ENCODE data around the gene TCEAL7. TPM values are rescaled to one million over a fixed set of nuclear protein-coding genes. Genes with fewer than 3 reads are reported as not detected.

TCEAL7 gene
- polyA plus RNA-seq, 1 donor (not counting 4 experiments of a cell fraction or from before 2014, with no cell fraction given), result 0.25 TPM

GRCh38 chrX:103360092-103360491 lies 30.1 kb downstream of the TCEAL7 start:
- H3K36me3 ChIP-seq (ENCODE audit: control insufficient read depth in 2 of 2, extremely low read depth in 1 of 2, insufficient read depth in 2 of 2, low read length in 2 of 2), result no peaks in the 10 kb centered on the region
- FAIRE-seq (no peak), DNase-seq (ENCODE audit: low read depth, low spot score) (no peak)
- H4K20me1 ChIP-seq (ENCODE audit: control insufficient read depth, extremely low read depth, insufficient read depth, low read length), result no peaks in the 10 kb centered on the region
- dilution Hi-C loops (cut with MboI; ENCODE audit: extremely low pct_ligation_motif_present, low sequenced_read_pairs), result no loop called here
- H3K4me2 ChIP-seq (ENCODE audit: control insufficient read depth, extremely low read depth, insufficient read depth, low read depth, low read length), result no peak overlapping the region
- H3K9me3 ChIP-seq (ENCODE audit: control insufficient read depth, low read depth, low read length), result no peaks in the 10 kb centered on the region
- no peak overlapping the region for H3K4me3 ChIP-seq (ENCODE audit: control insufficient read depth in 2 of 3, extremely low read depth in 1 of 3, insufficient read depth in 2 of 3, low read depth in 1 of 3, low read length in 3 of 3)
- peaks cover 5% of the 10 kb centered on the region for H3K27me3 ChIP-seq (ENCODE audit: control insufficient read depth, extremely low read depth, insufficient read depth, low read length)
- H3K27ac ChIP-seq (ENCODE audit: control insufficient read depth, insufficient read depth, low read length), result no peak overlapping the region
- H3K4me1 ChIP-seq (ENCODE audit: control insufficient read depth, extremely low read depth, insufficient read depth, low read length), result no peaks in the 10 kb centered on the region
- no peak overlapping the region for H2AFZ ChIP-seq (ENCODE audit: control insufficient read depth, low read length)
- peaks cover 12% of the 10 kb centered on the region for H3K79me2 ChIP-seq (ENCODE audit: control insufficient read depth, insufficient read depth, low read length)
- TF ChIP-seq EZH2 (IDR thresholded peaks at IDR 0.05; ENCODE audit: low read length) (no peak), CTCF (optimal IDR thresholded peaks at IDR 0.05 in 1 of 3, IDR thresholded peaks at IDR 0.05 in 1 of 3, conservative IDR thresholded peaks at IDR 0.05 in 1 of 3; ENCODE audit: extremely low read depth in 1 of 3, insufficient read depth in 2 of 3, low read length in 3 of 3) (no peak)
- no peak overlapping the region for H3K9ac ChIP-seq (ENCODE audit: control insufficient read depth, extremely low read depth, insufficient read depth, low read length)
- H3K9me1 ChIP-seq (ENCODE audit: control insufficient read depth, extremely low read depth, insufficient read depth, low read length), result no peaks in the 10 kb centered on the region

GRCh38 chrX:103360916-103361315 lies 30.9 kb downstream of the TCEAL7 start:
- Histone ChIP-seq H3K27me3 (ENCODE audit: control insufficient read depth, extremely low read depth, insufficient read depth, low read length) (peaks cover 5% of the 10 kb centered on the region), H3K9me1 (ENCODE audit: control insufficient read depth, extremely low read depth, insufficient read depth, low read length) (no peaks in the 10 kb centered on the region), H3K4me1 (ENCODE audit: control insufficient read depth, extremely low read depth, insufficient read depth, low read length) (no peaks in the 10 kb centered on the region), H3K79me2 (ENCODE audit: control insufficient read depth, insufficient read depth, low read length) (peaks cover 12% of the 10 kb centered on the region), H3K9me3 (ENCODE audit: control insufficient read depth, low read depth, low read length) (no peaks in the 10 kb centered on the region), H3K9ac (ENCODE audit: control insufficient read depth, extremely low read depth, insufficient read depth, low read length) (no peak overlapping the region), H3K36me3 (ENCODE audit: control insufficient read depth in 2 of 2, extremely low read depth in 1 of 2, insufficient read depth in 2 of 2, low read length in 2 of 2) (no peaks in the 10 kb centered on the region), H3K27ac (ENCODE audit: control insufficient read depth, insufficient read depth, low read length) (no peak overlapping the region), H2AFZ (ENCODE audit: control insufficient read depth, low read length) (no peak overlapping the region), H3K4me3 (ENCODE audit: control insufficient read depth in 2 of 3, extremely low read depth in 1 of 3, insufficient read depth in 2 of 3, low read depth in 1 of 3, low read length in 3 of 3) (no peak overlapping the region), H4K20me1 (ENCODE audit: control insufficient read depth, extremely low read depth, insufficient read depth, low read length) (no peaks in the 10 kb centered on the region), H3K4me2 (ENCODE audit: control insufficient read depth, extremely low read depth, insufficient read depth, low read depth, low read length) (no peak overlapping the region)
- DNase-seq (ENCODE audit: low read depth, low spot score) (no peak), FAIRE-seq (no peak)
- dilution Hi-C loops (cut with MboI; ENCODE audit: extremely low pct_ligation_motif_present, low sequenced_read_pairs), result no loop called here
- TF ChIP-seq EZH2 (IDR thresholded peaks at IDR 0.05; ENCODE audit: low read length) (no peak), CTCF (optimal IDR thresholded peaks at IDR 0.05 in 1 of 3, IDR thresholded peaks at IDR 0.05 in 1 of 3, conservative IDR thresholded peaks at IDR 0.05 in 1 of 3; ENCODE audit: extremely low read depth in 1 of 3, insufficient read depth in 2 of 3, low read length in 3 of 3) (no peak)

Measured in keratinocyte (primary cell).